SK-MEL-5 (cell line): ENCODE results near the gene CRYGC. TPM values are rescaled to one million over a fixed set of nuclear protein-coding genes. Genes with fewer than 3 reads are reported as not detected.

ENCODE experiments used
- DNase-seq: peaks from one replicate; pipeline ENCODE4 v3.0.0-alpha.2; 2016; ENCODE audit warnings: low read depth, low spot score
- in situ Hi-C: cut with HindIII; loops from 2 replicates; pipeline ENCODE4 v1.10.0; 2016; ENCODE audit warnings: low sequenced_read_pairs, high pct_unique_total_duplicates, low pct_unique_long_range_greater_than_20kb
- polyA plus RNA-seq, 2 experiments: library from polyadenylated mRNA; depleted of rRNA; stranded (reverse); fragments of >200 nt; gene quantifications; 2 replicates each; pipeline ENCODE4 v1.2.3, GENCODE V29; 2015
- total RNA-seq: library from RNA; depleted of rRNA; stranded (reverse); fragments of >200 nt; shearing (Covaris generic); gene quantifications from 2 replicates; pipeline ENCODE4 v1.2.3, GENCODE V29; 2014; rRNA removed

Gene CRYGC, protein sequence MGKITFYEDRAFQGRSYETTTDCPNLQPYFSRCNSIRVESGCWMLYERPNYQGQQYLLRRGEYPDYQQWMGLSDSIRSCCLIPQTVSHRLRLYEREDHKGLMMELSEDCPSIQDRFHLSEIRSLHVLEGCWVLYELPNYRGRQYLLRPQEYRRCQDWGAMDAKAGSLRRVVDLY
- not detected in 2 replicates for total RNA-seq
- polyA plus RNA-seq (2015; cell fraction: cytosol; rRNA removed) = not detected in 2 replicates
- not detected in 2 replicates for polyA plus RNA-seq (2015; cell fraction: nucleus; rRNA removed)

DNA sequence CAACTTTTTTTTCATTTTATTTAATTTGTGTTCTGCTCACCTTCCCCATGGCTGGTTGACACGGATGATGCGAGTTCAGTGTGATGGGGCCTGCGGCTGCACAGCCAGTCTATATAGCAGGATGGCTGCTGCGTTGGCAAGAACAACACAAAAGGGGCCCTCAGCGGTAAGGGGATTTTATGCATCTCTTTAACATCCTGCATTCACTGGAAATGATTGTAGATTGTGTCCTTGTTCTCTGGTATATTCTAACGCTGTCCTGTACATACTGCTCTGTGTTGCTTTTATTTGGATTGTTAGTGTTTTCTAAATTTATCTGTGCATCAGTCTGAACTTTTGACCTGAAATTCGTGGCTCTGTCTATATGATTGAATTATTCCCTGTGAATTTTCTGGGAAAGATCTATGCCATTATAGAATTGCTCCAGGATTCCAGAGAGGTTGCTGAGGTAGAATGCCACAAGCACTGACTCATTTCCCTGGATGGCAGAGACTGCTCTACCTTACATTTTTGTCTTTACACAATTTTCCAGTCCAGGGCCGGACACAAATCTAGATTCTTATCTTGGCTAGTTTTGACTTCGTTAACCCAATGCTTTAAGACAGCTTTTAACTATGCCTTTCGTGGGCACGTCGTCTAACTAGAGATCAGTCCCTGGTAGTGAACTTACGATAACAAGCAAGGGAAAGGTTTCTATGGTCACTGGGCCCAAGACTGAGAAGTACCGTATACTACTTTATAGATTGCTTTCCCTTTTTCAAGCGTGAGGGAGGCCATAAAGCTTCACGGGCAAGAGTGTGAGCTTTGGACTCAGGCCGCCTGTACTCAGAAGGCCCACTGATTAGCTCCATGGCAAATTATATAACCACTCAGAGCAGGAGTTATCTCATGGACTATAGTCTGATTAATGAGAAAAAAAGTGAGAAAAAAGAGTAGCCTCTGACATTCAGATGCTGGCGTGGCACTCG lies at the start of gene CRYGC:
Gene CRYGC, minus strand, starts transcription at position 85 of the 968 bp plus-strand sequence. Its CDS starts 36 bp downstream, at position 49.
- no peak for DNase-seq
- in situ Hi-C loops = no loop called here

- in situ Hi-C loops = no loop called here
- no peak for DNase-seq
These were observed 49.5 kb upstream of the CRYGC start for GRCh38 chr2:208179028-208179609.

GRCh38 chr2:208175840-208176153 lies 46.2 kb upstream of the CRYGC start:
- in situ Hi-C loops = no loop called here
- peak; percentile 50 for DNase-seq

DNA sequence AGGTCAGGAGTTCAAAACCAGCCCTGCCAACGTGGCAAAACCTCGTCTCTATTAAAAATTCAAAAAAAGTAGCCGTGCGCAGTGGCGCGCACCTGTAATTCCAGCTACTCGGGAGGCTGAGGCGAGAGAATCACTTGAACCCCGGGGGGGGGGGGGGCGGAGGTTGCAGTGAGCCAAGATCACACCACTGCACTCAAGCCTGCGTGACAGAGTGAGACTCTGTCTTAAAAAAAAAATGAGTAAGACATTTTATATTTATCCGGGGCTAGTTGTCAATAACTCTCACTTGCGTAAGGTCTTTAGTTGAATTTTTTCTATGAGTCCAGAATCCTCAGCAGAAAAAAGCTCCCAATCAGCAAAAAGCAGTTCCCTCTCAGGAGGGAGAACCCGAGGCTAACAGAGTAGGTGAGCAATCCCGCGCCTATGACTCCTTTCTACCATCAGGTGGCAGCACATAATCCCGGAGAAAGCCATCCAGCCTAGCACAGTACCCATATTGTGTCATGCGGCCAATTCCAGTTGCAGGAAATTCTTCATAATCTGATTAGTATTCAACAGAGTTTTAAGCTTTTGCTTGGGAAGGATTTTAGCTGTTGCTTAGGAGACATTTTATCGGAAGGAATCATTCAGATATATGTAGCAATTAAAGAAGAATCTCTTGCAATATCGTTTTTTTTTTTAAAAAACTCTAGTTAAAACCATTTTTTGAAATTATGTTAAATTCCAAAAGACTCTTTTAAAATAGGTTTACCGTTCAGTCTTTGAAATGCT lies 45.6 kb upstream of the CRYGC start:
- in situ Hi-C loops = no loop called here
- DNase-seq = peak; percentile 94

- in situ Hi-C loops = no loop called here
- no peak for DNase-seq
These were observed 44.5 kb upstream of the CRYGC start for GRCh38 chr2:208174144-208174543.

DNA sequence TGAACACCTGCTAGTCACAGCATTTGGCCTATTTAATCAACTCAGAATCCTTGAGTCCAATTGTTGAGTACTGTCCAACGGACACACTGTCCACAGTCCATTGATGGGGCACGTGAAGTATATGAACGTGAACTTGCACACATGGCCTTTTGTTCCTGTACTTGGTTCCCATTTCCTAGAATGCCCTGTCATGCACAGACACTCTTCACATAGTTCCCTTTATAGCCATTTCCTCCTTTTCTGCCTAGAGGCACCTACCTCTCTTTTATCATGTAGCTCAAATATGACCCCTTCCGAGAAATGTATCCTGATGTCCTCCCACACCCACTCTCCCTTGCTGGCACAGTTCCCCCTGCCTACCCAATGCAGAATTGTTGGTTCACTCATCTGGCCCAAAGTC lies 42.5 kb upstream of the CRYGC start:
- in situ Hi-C loops = no loop called here
- peak; percentile 87 for DNase-seq

- DNase-seq = no peak
- in situ Hi-C loops = no loop called here
These were observed 35.5 kb upstream of the CRYGC start for GRCh38 chr2:208164951-208165755.

DNA sequence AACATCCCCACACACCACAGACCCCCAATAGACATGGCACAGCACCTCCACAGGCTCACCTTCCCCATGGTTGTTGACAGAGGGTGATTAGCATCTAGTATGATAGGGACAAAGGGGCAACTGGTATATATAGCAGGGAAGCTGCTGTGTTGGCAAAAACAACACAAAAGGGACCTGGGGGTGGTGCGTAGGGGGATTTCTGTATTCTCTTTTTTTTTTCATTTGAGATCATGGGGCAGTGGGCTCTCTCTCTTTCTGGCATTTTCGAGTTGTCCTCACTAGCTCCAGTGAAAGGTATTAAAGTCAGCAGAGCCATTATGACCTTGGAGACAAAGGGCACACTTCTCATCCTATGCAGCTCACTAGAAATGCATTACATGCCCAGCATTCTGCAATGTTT lies 33.9 kb upstream of the CRYGC start, which contains the start of gene CRYGA:
Gene CRYGA, minus strand, starts transcription at position 101 of the 400 bp plus-strand sequence. Its CDS starts 33 bp downstream, at position 68.
- no peak for DNase-seq
- in situ Hi-C loops = no loop called here

GRCh38 chr2:208156439-208156838 lies 26.8 kb upstream of the CRYGC start:
- DNase-seq = no peak
- in situ Hi-C loops = no loop called here

- in situ Hi-C loops = no loop called here
- no peak for DNase-seq
These were observed 23.5 kb upstream of the CRYGC start for GRCh38 chr2:208153156-208153555.

DNA sequence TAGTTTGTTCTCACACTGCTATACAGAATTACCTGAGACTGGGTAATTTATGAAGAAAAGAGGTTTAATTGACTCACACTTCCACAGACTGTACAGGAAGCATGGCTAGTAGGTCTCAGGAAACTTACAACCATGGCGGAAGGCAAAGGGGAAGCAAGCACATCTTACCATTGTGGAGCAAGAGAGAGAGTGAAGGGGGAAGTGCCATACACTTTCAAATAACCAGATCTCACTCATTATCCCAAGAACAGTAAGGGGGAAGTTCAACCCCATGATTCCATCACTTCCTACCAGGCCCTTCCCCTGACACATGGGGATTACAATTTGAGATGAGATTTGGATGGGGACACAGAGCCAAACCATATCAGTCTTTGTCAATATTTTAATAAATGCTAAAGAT lies 21.3 kb upstream of the CRYGC start:
- no peak for DNase-seq

GRCh38 chr2:208150094-208150493 lies 20.5 kb upstream of the CRYGC start:
- in situ Hi-C loops = no loop called here
- no peak for DNase-seq

More for the DNA sequence above, 21.3 kb upstream of the CRYGC start:
- in situ Hi-C loops = no loop called here

DNA sequence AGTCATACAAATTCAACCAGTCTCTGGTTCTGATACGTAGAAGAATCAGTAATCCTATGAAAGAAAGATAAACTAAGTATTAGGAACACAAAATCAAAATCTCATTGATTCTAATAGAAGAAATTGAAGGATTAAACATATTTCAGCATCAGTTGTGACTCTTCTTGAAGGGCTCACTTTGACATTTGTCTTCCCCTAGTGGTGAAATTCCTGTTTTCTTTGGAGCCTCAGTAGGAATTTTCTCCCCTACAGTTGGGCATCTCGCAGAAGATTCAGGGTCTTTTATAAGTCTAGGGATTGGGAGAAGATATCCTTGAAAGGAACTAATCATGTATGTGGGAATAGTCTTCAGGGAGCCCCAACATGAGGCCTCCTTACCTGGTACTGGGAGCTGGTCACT lies 19.2 kb upstream of the CRYGC start:
- in situ Hi-C loops = no loop called here

DNA sequence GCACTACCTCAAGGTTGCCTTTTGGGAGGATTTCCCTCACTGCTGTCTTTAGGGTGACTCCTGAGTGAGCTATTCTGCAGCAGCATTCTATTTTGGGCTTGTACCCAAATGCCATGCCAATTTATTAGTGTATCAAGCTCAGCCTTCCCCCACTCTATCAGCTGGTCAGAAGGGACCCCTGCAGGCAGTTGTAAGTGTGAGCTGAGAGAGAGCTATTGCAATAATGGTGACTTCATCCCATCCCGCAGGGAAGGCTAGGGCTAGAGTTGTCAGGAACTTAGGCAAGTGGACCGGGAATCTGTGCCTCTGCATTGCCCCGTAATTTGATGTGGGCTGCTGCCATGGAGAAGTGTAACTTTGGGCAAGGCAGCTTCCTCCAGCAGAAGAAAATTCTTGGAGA lies 18.1 kb upstream of the CRYGC start:
- in situ Hi-C loops = no loop called here
- peak; percentile 29 for DNase-seq

More for the DNA sequence above, 19.2 kb upstream of the CRYGC start:
- peak; percentile 43 for DNase-seq

- in situ Hi-C loops = no loop called here
- DNase-seq = no peak
These were observed 17.4 kb upstream of the CRYGC start for GRCh38 chr2:208147008-208147407.

GRCh38 chr2:208146006-208146405 lies 16.4 kb upstream of the CRYGC start, which contains the start of gene CRYGB:
CRYGB (minus strand) TSS chr2:208146158; CDS start chr2:208146120, 38 bp downstream.
- no peak for DNase-seq
- in situ Hi-C loops = no loop called here
